Measurements from ENCODE around the gene ARID1A. TPM values are rescaled to one million over a fixed set of nuclear protein-coding genes. Genes with fewer than 3 reads are reported as not detected.

The ARID1A gene
- polyA plus RNA-seq, 1 donor (not counting 4 experiments of a cell fraction or from before 2014, with no cell fraction given) = 10.2 TPM

GRCh38 chr1:26728645-26729044 is 32.8 kb downstream of the ARID1A start:
- Histone ChIP-seq H3K79me2 (ENCODE audit: control insufficient read depth, insufficient read depth, low read length) (peaks cover 68% of the 10 kb centered on the region), H3K4me1 (ENCODE audit: control insufficient read depth, extremely low read depth, insufficient read depth, low read length) (peaks cover 18% of the 10 kb centered on the region), H2AFZ (ENCODE audit: control insufficient read depth, low read length) (no peak overlapping the region), H3K4me2 (ENCODE audit: control insufficient read depth, extremely low read depth, insufficient read depth, low read depth, low read length) (no peak overlapping the region), H4K20me1 (ENCODE audit: control insufficient read depth, extremely low read depth, insufficient read depth, low read length) (peaks cover 17% of the 10 kb centered on the region), H3K27ac (ENCODE audit: control insufficient read depth, insufficient read depth, low read length) (no peak overlapping the region), H3K36me3 (ENCODE audit: control insufficient read depth in 2 of 2, extremely low read depth in 1 of 2, insufficient read depth in 2 of 2, low read length in 2 of 2) (peaks cover 17 to 20% of the 10 kb centered on the region in 2 experiments), H3K4me3 (ENCODE audit: control insufficient read depth in 2 of 3, extremely low read depth in 1 of 3, insufficient read depth in 2 of 3, low read depth in 1 of 3, low read length in 3 of 3) (no peak overlapping the region), H3K9ac (ENCODE audit: control insufficient read depth, extremely low read depth, insufficient read depth, low read length) (no peak overlapping the region), H3K9me3 (ENCODE audit: control insufficient read depth, low read depth, low read length) (no peaks in the 10 kb centered on the region), H3K27me3 (ENCODE audit: control insufficient read depth, extremely low read depth, insufficient read depth, low read length) (no peaks in the 10 kb centered on the region), H3K9me1 (ENCODE audit: control insufficient read depth, extremely low read depth, insufficient read depth, low read length) (peaks cover 2% of the 10 kb centered on the region)
- no peak for DNase-seq (ENCODE audit: low read depth, low spot score)
- dilution Hi-C loops (cut with MboI; ENCODE audit: extremely low pct_ligation_motif_present, low sequenced_read_pairs) = no loop called here
- FAIRE-seq = no peak
- TF ChIP-seq EZH2 (IDR thresholded peaks at IDR 0.05; ENCODE audit: low read length) = no peak
- TF ChIP-seq, protein P1, sequence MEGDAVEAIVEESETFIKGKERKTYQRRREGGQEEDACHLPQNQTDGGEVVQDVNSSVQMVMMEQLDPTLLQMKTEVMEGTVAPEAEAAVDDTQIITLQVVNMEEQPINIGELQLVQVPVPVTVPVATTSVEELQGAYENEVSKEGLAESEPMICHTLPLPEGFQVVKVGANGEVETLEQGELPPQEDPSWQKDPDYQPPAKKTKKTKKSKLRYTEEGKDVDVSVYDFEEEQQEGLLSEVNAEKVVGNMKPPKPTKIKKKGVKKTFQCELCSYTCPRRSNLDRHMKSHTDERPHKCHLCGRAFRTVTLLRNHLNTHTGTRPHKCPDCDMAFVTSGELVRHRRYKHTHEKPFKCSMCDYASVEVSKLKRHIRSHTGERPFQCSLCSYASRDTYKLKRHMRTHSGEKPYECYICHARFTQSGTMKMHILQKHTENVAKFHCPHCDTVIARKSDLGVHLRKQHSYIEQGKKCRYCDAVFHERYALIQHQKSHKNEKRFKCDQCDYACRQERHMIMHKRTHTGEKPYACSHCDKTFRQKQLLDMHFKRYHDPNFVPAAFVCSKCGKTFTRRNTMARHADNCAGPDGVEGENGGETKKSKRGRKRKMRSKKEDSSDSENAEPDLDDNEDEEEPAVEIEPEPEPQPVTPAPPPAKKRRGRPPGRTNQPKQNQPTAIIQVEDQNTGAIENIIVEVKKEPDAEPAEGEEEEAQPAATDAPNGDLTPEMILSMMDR (optimal IDR thresholded peaks at IDR 0.05 in 1 of 3, IDR thresholded peaks at IDR 0.05 in 1 of 3, conservative IDR thresholded peaks at IDR 0.05 in 1 of 3; ENCODE audit: extremely low read depth in 1 of 3, insufficient read depth in 2 of 3, low read length in 3 of 3) = no peak

- no peak overlapping the region for H3K4me2 ChIP-seq (ENCODE audit: control insufficient read depth, extremely low read depth, insufficient read depth, low read depth, low read length)
- H2AFZ ChIP-seq (ENCODE audit: control insufficient read depth, low read length) = no peak overlapping the region
- no peak for DNase-seq (ENCODE audit: low read depth, low spot score)
- no peak overlapping the region for H3K9ac ChIP-seq (ENCODE audit: control insufficient read depth, extremely low read depth, insufficient read depth, low read length)
- peaks cover 59% of the 10 kb centered on the region for H3K79me2 ChIP-seq (ENCODE audit: control insufficient read depth, insufficient read depth, low read length)
- H3K9me3 ChIP-seq (ENCODE audit: control insufficient read depth, low read depth, low read length) = no peaks in the 10 kb centered on the region
- H4K20me1 ChIP-seq (ENCODE audit: control insufficient read depth, extremely low read depth, insufficient read depth, low read length) = peaks cover 8% of the 10 kb centered on the region
- FAIRE-seq = no peak
- TF ChIP-seq, protein P1 (optimal IDR thresholded peaks at IDR 0.05 in 1 of 3, IDR thresholded peaks at IDR 0.05 in 1 of 3, conservative IDR thresholded peaks at IDR 0.05 in 1 of 3; ENCODE audit: extremely low read depth in 1 of 3, insufficient read depth in 2 of 3, low read length in 3 of 3) = no peak
- no peak for TF ChIP-seq EZH2 (IDR thresholded peaks at IDR 0.05; ENCODE audit: low read length)
- H3K9me1 ChIP-seq (ENCODE audit: control insufficient read depth, extremely low read depth, insufficient read depth, low read length) = no peaks in the 10 kb centered on the region
- no peak overlapping the region for H3K27ac ChIP-seq (ENCODE audit: control insufficient read depth, insufficient read depth, low read length)
- no peaks in the 10 kb centered on the region for H3K27me3 ChIP-seq (ENCODE audit: control insufficient read depth, extremely low read depth, insufficient read depth, low read length)
- dilution Hi-C loops (cut with MboI; ENCODE audit: extremely low pct_ligation_motif_present, low sequenced_read_pairs) = no loop called here
- H3K36me3 ChIP-seq (ENCODE audit: control insufficient read depth in 2 of 2, extremely low read depth in 1 of 2, insufficient read depth in 2 of 2, low read length in 2 of 2) = peaks cover 17 to 20% of the 10 kb centered on the region in 2 experiments
- H3K4me3 ChIP-seq (ENCODE audit: control insufficient read depth in 2 of 3, extremely low read depth in 1 of 3, insufficient read depth in 2 of 3, low read depth in 1 of 3, low read length in 3 of 3) = no peak overlapping the region
- H3K4me1 ChIP-seq (ENCODE audit: control insufficient read depth, extremely low read depth, insufficient read depth, low read length) = peaks cover 17% of the 10 kb centered on the region
Measured at GRCh38 chr1:26729633-26730032, 33.8 kb downstream of the ARID1A start.

Data from keratinocyte (primary cell).